DND-41 (cell line): Measurements from ENCODE around the gene ARNT2.
"Not testable (repeated sequence)": the region's sequence is repeated elsewhere in the genome, so short reads cannot be mapped to it uniquely, and the experiment has no call there.

ENCODE experiments used
- ATAC-seq: fragments of 200-7000 bp; cut with Tn5 transposase; 3 replicates; pipeline ENCODE4 v1.9.1; 2021; ENCODE audit warnings: low read depth; ENCODE audit not compliant: insufficient read depth
- DNase-seq: peaks from one replicate; pipeline ENCODE4 v3.0.0-alpha.2; 2020
- H2AFZ ChIP-seq: 2 replicates; pipeline ENCODE4 v1.6.0; 2012; ENCODE audit warnings: low read depth, low read length
- H3K27ac ChIP-seq: 2 replicates; pipeline ENCODE4 v1.5.1; 2012; ENCODE audit warnings: low read length, inconsistent platforms
- H3K27me3 ChIP-seq: fragments of 200-600 bp; sonication (generic); 2 replicates; pipeline ENCODE4 v1.6.0; 2012; ENCODE audit warnings: low read length, mild to moderate bottlenecking, inconsistent platforms; ENCODE audit not compliant: insufficient read depth, poor library complexity
- H3K36me3 ChIP-seq: 2 replicates; pipeline ENCODE4 v1.5.1; 2012; ENCODE audit warnings: low read length, inconsistent platforms; ENCODE audit not compliant: insufficient read depth
- H3K4me1 ChIP-seq: 2 replicates; pipeline ENCODE4 v1.5.1; 2012; ENCODE audit warnings: mild to moderate bottlenecking, low read length; ENCODE audit not compliant: insufficient read depth
- H3K4me2 ChIP-seq: 2 replicates; pipeline ENCODE4 v1.6.0; 2012; ENCODE audit warnings: mild to moderate bottlenecking, moderate library complexity, low read length, inconsistent platforms; ENCODE audit not compliant: insufficient read depth
- H3K4me3 ChIP-seq, 2 experiments: fragments of 200-600 bp in 1 of 2; shearing (Covaris generic) in 1 of 2; 2 replicates each; pipeline ENCODE4 v1.5.1; 2012 to 2016; ENCODE audit warnings: inconsistent platforms in 2 of 2, low read length in 2 of 2, mild to moderate bottlenecking in 2 of 2, low read depth in 1 of 2, moderate library complexity in 1 of 2
- H3K79me2 ChIP-seq: 2 replicates; pipeline ENCODE4 v1.6.0; 2012; ENCODE audit warnings: low read length, inconsistent platforms; ENCODE audit not compliant: insufficient read depth
- H3K9ac ChIP-seq: 2 replicates; pipeline ENCODE4 v1.6.0; 2012; ENCODE audit warnings: low read depth, mild to moderate bottlenecking, inconsistent platforms, low read length, moderate library complexity
- H3K9me3 ChIP-seq: 2 replicates; pipeline ENCODE4 v1.5.1; 2012; ENCODE audit warnings: low read length, moderate library complexity, mild to moderate bottlenecking, inconsistent platforms; ENCODE audit not compliant: insufficient read depth, severe bottlenecking
- H4K20me1 ChIP-seq: 2 replicates; pipeline ENCODE4 v1.6.0; 2012; ENCODE audit warnings: low read length; ENCODE audit not compliant: insufficient read depth
- CTCF ChIP-seq: IDR thresholded peaks from 2 replicates; pipeline ENCODE4 v1.5.1; 2012; ENCODE audit warnings: borderline replicate concordance, low read length, moderate library complexity, mild to moderate bottlenecking; ENCODE audit not compliant: poor library complexity, severe bottlenecking; ENCODE audit errors: extremely low read depth
- EZH2 ChIP-seq: IDR thresholded peaks from 3 replicates; pipeline ENCODE4 v1.6.1; 2012; ENCODE audit warnings: borderline replicate concordance, low read depth, mild to moderate bottlenecking, moderate library complexity, low read length, inconsistent platforms; ENCODE audit not compliant: severe bottlenecking

ARNT2 gene

GRCh38 chr15:80388326-80388725 is 15.9 kb upstream of the ARNT2 start:
- Histone ChIP-seq H3K4me1 (no peaks in the 10 kb centered on the region), H3K36me3 (no peaks in the 10 kb centered on the region), H3K27ac (no peak overlapping the region), H3K79me2 (no peaks in the 10 kb centered on the region), H3K9me3 (no peaks in the 10 kb centered on the region), H3K4me2 (no peak overlapping the region), H3K27me3 (no peaks in the 10 kb centered on the region), H3K9ac (no peak overlapping the region), H4K20me1 (no peaks in the 10 kb centered on the region), H2AFZ (no peak overlapping the region), H3K4me3 (no peak overlapping the region)
- DNase-seq (no peak), ATAC-seq (no peak)
- no peak for TF ChIP-seq EZH2

- DNase-seq = no peak
- no peaks in the 10 kb centered on the region for H3K9me3 ChIP-seq
- H3K27me3 ChIP-seq = no peaks in the 10 kb centered on the region
- H3K9ac ChIP-seq = no peak overlapping the region
- no peaks in the 10 kb centered on the region for H4K20me1 ChIP-seq
- no peak overlapping the region for H2AFZ ChIP-seq
- no peak overlapping the region for H3K4me2 ChIP-seq
- H3K4me1 ChIP-seq = no peaks in the 10 kb centered on the region
- no peaks in the 10 kb centered on the region for H3K79me2 ChIP-seq
- TF ChIP-seq CTCF = no peak
- no peak for TF ChIP-seq EZH2
- H3K4me3 ChIP-seq = no peak overlapping the region
- H3K27ac ChIP-seq = no peak overlapping the region
- ATAC-seq = no peak
- no peaks in the 10 kb centered on the region for H3K36me3 ChIP-seq
These were observed 14.8 kb upstream of the ARNT2 start for GRCh38 chr15:80389370-80389769.

- not testable (repeated sequence) for ATAC-seq, H2AFZ ChIP-seq, H3K9ac ChIP-seq, H3K79me2 ChIP-seq, H3K36me3 ChIP-seq, H3K4me1 ChIP-seq, H3K4me2 ChIP-seq, DNase-seq, H3K9me3 ChIP-seq, H3K27me3 ChIP-seq, H3K27ac ChIP-seq, H4K20me1 ChIP-seq, H3K4me3 ChIP-seq
These were observed 13.2 kb upstream of the ARNT2 start for GRCh38 chr15:80390942-80391341.

GRCh38 chr15:80395616-80396015 is 8.6 kb upstream of the ARNT2 start:
- TF ChIP-seq CTCF (no peak), EZH2 (no peak)
- no peak overlapping the region for H3K4me2 ChIP-seq

GRCh38 chr15:80396096-80396495 is 8.1 kb upstream of the ARNT2 start:
- ATAC-seq = no peak
- Histone ChIP-seq H3K27me3 (no peaks in the 10 kb centered on the region), H3K9ac (no peak overlapping the region), H3K4me3 (no peak overlapping the region), H3K27ac (no peak overlapping the region), H3K36me3 (no peaks in the 10 kb centered on the region), H3K9me3 (no peaks in the 10 kb centered on the region), H3K4me2 (no peak overlapping the region), H2AFZ (no peak overlapping the region), H3K79me2 (no peaks in the 10 kb centered on the region), H3K4me1 (no peaks in the 10 kb centered on the region), H4K20me1 (no peaks in the 10 kb centered on the region)
- no peak for DNase-seq
- TF ChIP-seq EZH2 = no peak
- no peak for TF ChIP-seq CTCF

More at GRCh38 chr15:80395616-80396015, 8.6 kb upstream of the ARNT2 start:
- Histone ChIP-seq H3K9me3 (no peaks in the 10 kb centered on the region), H3K4me3 (no peak overlapping the region), H3K4me1 (no peaks in the 10 kb centered on the region), H3K27me3 (no peaks in the 10 kb centered on the region), H3K79me2 (no peaks in the 10 kb centered on the region), H3K27ac (no peak overlapping the region), H2AFZ (no peak overlapping the region), H3K36me3 (no peaks in the 10 kb centered on the region), H3K9ac (no peak overlapping the region), H4K20me1 (no peaks in the 10 kb centered on the region)
- DNase-seq = no peak
- ATAC-seq = no peak
